Neuronal stem cell (in vitro differentiated cells): ENCODE data around the gene PRKAG3.

Source experiments
- DNase-seq: peaks from one replicate; pipeline ENCODE4 v3.0.0-alpha.2; 2013; ENCODE audit warnings: low spot score
- H2AFZ ChIP-seq: one replicate; pipeline ENCODE4 v1.6.1; 2013; ENCODE audit warnings: mild to moderate bottlenecking, low read length, inconsistent platforms
- H2AK5ac ChIP-seq: 2 replicates; pipeline ENCODE4 v1.6.1; 2013; ENCODE audit warnings: low read depth, mild to moderate bottlenecking, inconsistent platforms, low read length, moderate library complexity, mixed read lengths
- H2BK120ac ChIP-seq: 2 replicates; pipeline ENCODE4 v1.6.1; 2013; ENCODE audit warnings: low read depth, mild to moderate bottlenecking, inconsistent platforms, low read length, moderate library complexity, mixed read lengths
- H2BK12ac ChIP-seq: one replicate; pipeline ENCODE4 v1.6.1; 2013; ENCODE audit warnings: low read length, inconsistent platforms
- H2BK15ac ChIP-seq: 2 replicates; pipeline ENCODE4 v1.6.1; 2013; ENCODE audit warnings: mild to moderate bottlenecking, low read length, inconsistent platforms, mixed read lengths
- H2BK5ac ChIP-seq: one replicate; pipeline ENCODE4 v1.6.1; 2013; ENCODE audit warnings: inconsistent platforms, mild to moderate bottlenecking, low read length, moderate library complexity
- H3K14ac ChIP-seq: one replicate; pipeline ENCODE4 v1.6.1; 2013; ENCODE audit warnings: low read length, inconsistent platforms
- H3K18ac ChIP-seq: 2 replicates; pipeline ENCODE4 v1.6.1; 2013; ENCODE audit warnings: low read length, inconsistent platforms
- H3K23ac ChIP-seq: 2 replicates; pipeline ENCODE4 v1.6.1; 2013; ENCODE audit warnings: low read depth, mild to moderate bottlenecking, mixed read lengths, low read length, inconsistent platforms; ENCODE audit not compliant: poor library complexity
- H3K27ac ChIP-seq: replicated peaks from 3 replicates; pipeline ENCODE4 v1.5.1; 2013; ENCODE audit warnings: low read length, inconsistent platforms
- H3K27me3 ChIP-seq, 3 experiments: 2 replicates each; pipeline ENCODE4 v1.6.1; 2013; ENCODE audit warnings: low read length in 3 of 3, mild to moderate bottlenecking in 2 of 3, inconsistent platforms in 1 of 3, low read depth in 1 of 3, mixed read lengths in 1 of 3, moderate library complexity in 1 of 3; ENCODE audit not compliant: control insufficient read depth in 3 of 3, insufficient read depth in 3 of 3
- H3K36me3 ChIP-seq, 2 donors: replicated peaks in 1 of 2; 2 replicates each; pipeline ENCODE4 v1.6.1; 2013; ENCODE audit warnings: low read length in 2 of 2; ENCODE audit not compliant: control insufficient read depth in 2 of 2, insufficient read depth in 2 of 2
- H3K4ac ChIP-seq: 2 replicates; pipeline ENCODE4 v1.6.1; 2013; ENCODE audit warnings: inconsistent platforms, mild to moderate bottlenecking, low read length, moderate library complexity
- H3K4me1 ChIP-seq, 2 donors: 1 replicate in 1 of 2; 2 replicates in 1 of 2; pipeline ENCODE4 v1.6.1; 2013; ENCODE audit warnings: low read length in 2 of 2, low read depth in 1 of 2; ENCODE audit not compliant: control insufficient read depth in 2 of 2, insufficient read depth in 1 of 2
- H3K4me2 ChIP-seq: one replicate; pipeline ENCODE4 v1.6.1; 2013; ENCODE audit warnings: mild to moderate bottlenecking, low read length, inconsistent platforms; ENCODE audit not compliant: insufficient read depth, poor library complexity, severe bottlenecking
- H3K4me3 ChIP-seq, 2 donors: 2 replicates each; pipeline ENCODE4 v1.5.1; 2013; ENCODE audit warnings: low read length in 2 of 2, mild to moderate bottlenecking in 2 of 2, inconsistent platforms in 1 of 2, moderate library complexity in 1 of 2
- H3K79me1 ChIP-seq: one replicate; pipeline ENCODE4 v1.6.1; 2013; ENCODE audit warnings: low read depth, mild to moderate bottlenecking, inconsistent platforms, low read length, moderate library complexity
- H3K9ac ChIP-seq: one replicate; pipeline ENCODE4 v1.6.1; 2013; ENCODE audit warnings: mild to moderate bottlenecking, low read depth, low read length, inconsistent platforms; ENCODE audit not compliant: poor library complexity
- H3K9me3 ChIP-seq, 2 donors: replicated peaks in 1 of 2; 2 replicates each; pipeline versions ENCODE3 to v1.6.1; 2013; ENCODE audit warnings: low read length in 2 of 2, mild to moderate bottlenecking in 2 of 2, inconsistent platforms in 1 of 2, low read depth in 1 of 2, mixed read lengths in 1 of 2, moderate library complexity in 1 of 2; ENCODE audit not compliant: control insufficient read depth in 2 of 2, insufficient read depth in 1 of 2
- H4K8ac ChIP-seq: one replicate; pipeline ENCODE4 v1.6.1; 2013; ENCODE audit warnings: low read depth, mild to moderate bottlenecking, inconsistent platforms, low read length, moderate library complexity
- H4K91ac ChIP-seq: one replicate; pipeline ENCODE4 v1.6.1; 2013; ENCODE audit warnings: low read length, low read depth, mild to moderate bottlenecking, inconsistent platforms; ENCODE audit not compliant: poor library complexity
- WGBS, 2 donors: extraction: QIAGEN DNeasy Blood & Tissue Kit; methylation state at CpG; one replicate each; pipeline ENCODE4 v1.1.7; 2013; ENCODE audit warnings: missing lambda C conversion rate in 2 of 2, mixed read lengths in 1 of 2; ENCODE audit not compliant: insufficient read length in 2 of 2, insufficient replicate concordance in 1 of 2; ENCODE audit errors: extremely low coverage in 2 of 2; 5-methylcytosine and 5-hydroxymethylcytosine counted together

PRKAG3 gene

DNA sequence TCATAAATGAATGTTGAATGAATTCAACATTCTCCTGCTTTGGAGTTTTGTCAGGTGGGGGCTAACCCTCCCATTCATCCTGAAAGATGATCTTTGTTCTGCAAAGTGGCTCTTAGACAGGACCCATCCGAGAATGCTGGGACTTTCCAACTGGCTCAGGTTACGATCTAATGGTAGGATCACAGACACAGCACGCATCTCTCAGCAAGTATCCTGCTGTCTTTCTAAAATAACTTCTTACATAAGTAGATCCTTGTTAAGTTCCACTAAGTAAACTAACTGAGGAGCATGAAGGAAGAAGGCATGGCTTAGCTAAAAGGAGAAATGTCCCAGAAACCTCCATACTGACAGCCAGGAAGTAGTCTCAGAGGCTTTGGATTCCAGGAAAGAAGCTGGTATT is 26.0 kb downstream of the PRKAG3 start:
- Histone ChIP-seq H2AFZ (peak overlapping the region; percentile 86), H3K9ac (no peak overlapping the region), H2BK120ac (no peak overlapping the region), H2BK12ac (no peak overlapping the region), H4K91ac (no peak overlapping the region), H3K27me3 (no peaks in the 10 kb centered on the region), H3K4me2 (no peak overlapping the region), H2AK5ac (no peak overlapping the region), H3K36me3 (no peaks in the 10 kb centered on the region), H3K23ac (no peak overlapping the region), H3K18ac (no peak overlapping the region), H3K27ac (no peak overlapping the region), H4K8ac (no peak overlapping the region), H3K4me1 (peaks cover 3 to 4% of the 10 kb centered on the region in 2 donors), H3K14ac (no peak overlapping the region), H3K79me1 (no peaks in the 10 kb centered on the region), H3K4me3 (no peak overlapping the region), H2BK5ac (no peak overlapping the region), H3K4ac (no peak overlapping the region), H3K9me3 (peaks cover 2 to 9% of the 10 kb centered on the region in 2 donors), H2BK15ac (no peak overlapping the region)
- WGBS, 2 donors: no CpG with 5 or more reads among the region's 3 CpGs
- no peak for DNase-seq

- Histone ChIP-seq H3K18ac (no peak overlapping the region), H3K36me3 (no peaks in the 10 kb centered on the region), H4K8ac (no peak overlapping the region), H3K27ac (no peak overlapping the region), H3K27me3 (no peaks in the 10 kb centered on the region), H3K4me1 (peaks cover 3 to 7% of the 10 kb centered on the region in 2 donors), H3K4ac (no peak overlapping the region), H2BK15ac (no peak overlapping the region), H3K14ac (no peak overlapping the region), H2AK5ac (no peak overlapping the region), H3K9ac (no peak overlapping the region), H2BK120ac (no peak overlapping the region), H2BK5ac (no peak overlapping the region), H2BK12ac (no peak overlapping the region), H3K4me2 (no peak overlapping the region), H4K91ac (no peak overlapping the region), H3K4me3 (no peak overlapping the region), H3K79me1 (no peaks in the 10 kb centered on the region), H3K23ac (no peak overlapping the region), H3K9me3 (peaks cover 2 to 9% of the 10 kb centered on the region in 2 donors), H2AFZ (no peak overlapping the region)
- no CpG with 5 or more reads among the region's 1 CpG for WGBS, 2 donors
- DNase-seq: no peak
Measured at GRCh38 chr2:218804817-218805216, 26.8 kb downstream of the PRKAG3 start.

DNA sequence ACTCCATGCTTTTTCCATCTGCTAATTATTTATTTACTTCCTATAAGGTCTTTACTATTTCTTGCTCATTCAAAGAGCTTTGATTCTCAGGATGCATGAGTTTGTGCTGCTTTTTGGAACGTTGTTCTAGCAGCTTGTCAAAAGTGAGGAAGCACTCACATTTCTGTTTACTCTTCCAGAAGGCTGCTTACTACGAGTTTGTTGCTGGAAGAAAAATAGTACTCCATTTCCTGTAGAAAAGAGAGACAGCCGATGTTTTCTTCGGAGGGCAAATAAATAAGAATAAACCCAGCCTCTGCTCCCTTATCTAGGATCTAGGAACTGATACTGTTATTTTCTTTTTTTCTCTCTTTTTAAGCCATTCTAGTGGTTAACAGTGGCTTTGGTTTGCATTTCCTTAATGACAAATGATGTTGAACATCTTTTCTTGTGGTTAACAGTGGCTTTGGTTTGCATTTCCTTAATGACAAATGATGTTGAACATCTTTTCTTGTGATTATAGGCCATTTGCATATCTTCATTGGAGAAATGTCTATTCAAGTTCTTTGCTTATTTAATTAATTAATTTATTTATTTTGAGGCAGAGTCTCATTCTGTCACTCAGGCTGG is 29.1 kb downstream of the PRKAG3 start:
- H3K14ac ChIP-seq: no peak overlapping the region
- H3K4ac ChIP-seq: no peak overlapping the region
- no peak overlapping the region for H3K18ac ChIP-seq
- H2BK5ac ChIP-seq: no peak overlapping the region
- H2BK12ac ChIP-seq: no peak overlapping the region
- no CpG with 5 or more reads among the region's 4 CpGs for WGBS, 2 donors
- H2AK5ac ChIP-seq: no peak overlapping the region
- H3K27me3 ChIP-seq: no peaks in the 10 kb centered on the region
- H3K4me1 ChIP-seq: peaks cover 3 to 7% of the 10 kb centered on the region in 2 donors
- no peak overlapping the region for H3K9ac ChIP-seq
- no peak overlapping the region for H2AFZ ChIP-seq
- no peaks in the 10 kb centered on the region for H3K36me3 ChIP-seq
- no peak overlapping the region for H3K23ac ChIP-seq
- no peak overlapping the region for H3K4me2 ChIP-seq
- H4K91ac ChIP-seq: no peak overlapping the region
- peaks cover 2 to 9% of the 10 kb centered on the region in 2 donors for H3K9me3 ChIP-seq
- no peak overlapping the region for H3K4me3 ChIP-seq
- H4K8ac ChIP-seq: no peak overlapping the region
- no peaks in the 10 kb centered on the region for H3K79me1 ChIP-seq
- H2BK120ac ChIP-seq: no peak overlapping the region
- H2BK15ac ChIP-seq: no peak overlapping the region
- no peak overlapping the region for H3K27ac ChIP-seq
- no peak for DNase-seq

DNA sequence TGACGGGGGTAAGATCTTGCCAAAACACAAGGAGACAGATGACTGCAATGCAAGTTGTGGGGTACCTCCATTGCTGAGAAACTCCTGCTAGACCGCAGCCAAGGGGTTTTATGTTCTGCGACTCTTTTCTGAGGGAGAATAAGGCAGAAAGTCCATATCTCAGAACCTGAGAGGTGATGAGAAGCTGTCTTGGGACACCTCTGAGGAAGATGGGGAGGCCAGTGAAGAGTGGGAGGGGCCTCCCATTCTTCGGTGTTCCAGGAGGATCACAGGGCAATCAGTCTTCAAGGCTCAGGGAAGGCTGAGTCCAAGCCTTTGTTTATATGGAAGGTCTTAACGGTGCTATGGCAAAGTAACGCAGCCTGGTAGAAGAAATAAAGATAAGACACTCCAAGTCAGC is 31.6 kb downstream of the PRKAG3 start:
- Histone ChIP-seq H3K27me3 (peaks cover 0 to under 1% (median 0%) of the 10 kb centered on the region in 3 experiments), H3K9ac (no peak overlapping the region), H3K79me1 (no peaks in the 10 kb centered on the region), H2BK12ac (no peak overlapping the region), H3K4me1 (peaks cover 0 to 3% of the 10 kb centered on the region in 2 donors), H4K8ac (no peak overlapping the region), H2BK5ac (no peak overlapping the region), H3K23ac (no peak overlapping the region), H3K36me3 (no peaks in the 10 kb centered on the region), H4K91ac (no peak overlapping the region), H3K27ac (no peak overlapping the region), H2AFZ (peak overlapping the region; percentile 27), H3K18ac (no peak overlapping the region), H3K9me3 (peaks cover 2 to 9% of the 10 kb centered on the region in 2 donors), H2BK120ac (no peak overlapping the region), H3K4me3 (no peak overlapping the region), H2AK5ac (no peak overlapping the region), H3K4me2 (no peak overlapping the region), H3K14ac (no peak overlapping the region), H3K4ac (no peak overlapping the region), H2BK15ac (no peak overlapping the region)
- no CpG with 5 or more reads among the region's 6 CpGs for WGBS, 2 donors
- DNase-seq: no peak
